Posterior cingulate gyrus (tissue), 11 donors: ENCODE measurements around the gene TMEM82.
A peak's percentile ranks its signal among the peaks of the same experiment; 100 is the strongest.
"Not testable (repeated sequence)": the region's sequence is repeated elsewhere in the genome, so short reads cannot be mapped to it uniquely, and the experiment has no call there.

Experiments
- DNase-seq, 10 donors: peaks; one replicate each; pipeline versions ENCODE4 v3.0.0 to v3.0.0-alpha.2; 2020 to 2021; ENCODE audit warnings: mixed read lengths in 3 of 10
- intact Hi-C: fragments of 100-400 bp; cut with DNase I; formaldehyde crosslinking; loops from one replicate; pipeline ENCODE4 v1.15.1; 2023

The TMEM82 gene

GRCh38 chr1:15742339-15742801 lies at the start of gene TMEM82:
TSS of gene TMEM82 (plus strand) at chr1:15742499. CDS start at chr1:15742560, 61 bp downstream.
- no peak for DNase-seq
- intact Hi-C loops, result no loop called here

- intact Hi-C loops, result no loop called here
- DNase-seq, result peak in 1 of 10 donors; percentile 39
Observed at GRCh38 chr1:15693371-15693770, 48.9 kb upstream of the TMEM82 start.

- intact Hi-C loops, result no loop called here
- DNase-seq, result peak in 6 of 10 donors; percentile 25 to 90 (median 36)
Observed at GRCh38 chr1:15696956-15697521, 45.3 kb upstream of the TMEM82 start.

DNA sequence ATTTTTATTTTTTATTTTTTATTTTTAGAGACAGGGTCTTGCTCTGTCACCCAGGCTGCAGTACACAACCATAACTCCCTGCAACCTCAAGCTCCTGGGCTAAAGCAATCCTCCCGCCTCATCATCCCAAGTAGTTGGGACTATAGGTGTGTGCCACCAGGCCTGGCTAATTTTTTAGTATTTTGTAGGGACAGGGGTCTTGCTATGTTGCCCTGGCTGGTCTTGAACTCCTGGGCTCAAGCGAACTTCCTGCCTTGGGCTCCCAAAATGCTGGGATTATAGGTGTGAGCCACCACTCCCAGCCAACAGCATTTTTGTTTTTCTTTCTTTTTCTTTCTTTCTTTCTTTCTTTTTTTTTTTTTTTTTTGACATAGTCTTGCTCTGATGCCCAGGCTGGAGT lies 44.1 kb upstream of the TMEM82 start:
- intact Hi-C loops, result no loop called here
- no peak for DNase-seq

- DNase-seq, intact Hi-C loops: not testable (repeated sequence)
Observed at GRCh38 chr1:15699321-15699720, 43.0 kb upstream of the TMEM82 start.

- no peak for DNase-seq
- intact Hi-C loops, result no loop called here
Observed at GRCh38 chr1:15700508-15700907, 41.8 kb upstream of the TMEM82 start.

DNA sequence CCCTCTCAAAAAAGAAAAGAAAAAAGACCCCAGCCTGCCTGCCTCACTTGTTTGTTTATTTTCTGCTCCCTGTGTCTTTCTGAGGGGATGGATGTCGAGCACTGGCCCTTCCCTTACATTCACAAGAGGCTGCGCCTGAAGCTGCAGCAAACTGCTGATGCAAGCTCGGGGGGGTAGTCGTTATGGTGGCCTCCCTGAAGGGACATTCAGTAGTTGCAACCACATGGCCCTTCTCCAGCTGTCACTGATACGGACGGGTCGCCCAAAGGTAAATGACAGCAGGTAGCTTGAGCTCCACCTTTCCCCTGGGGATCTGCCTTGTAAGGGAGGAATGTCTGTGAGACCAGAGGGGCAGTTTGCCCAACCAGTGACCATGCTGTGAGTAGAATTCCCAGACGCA lies 40.5 kb upstream of the TMEM82 start:
- no peak for DNase-seq
- intact Hi-C loops, result no loop called here

- intact Hi-C loops, result no loop called here
Observed at GRCh38 chr1:15702722-15703550, 39.4 kb upstream of the TMEM82 start.

DNA sequence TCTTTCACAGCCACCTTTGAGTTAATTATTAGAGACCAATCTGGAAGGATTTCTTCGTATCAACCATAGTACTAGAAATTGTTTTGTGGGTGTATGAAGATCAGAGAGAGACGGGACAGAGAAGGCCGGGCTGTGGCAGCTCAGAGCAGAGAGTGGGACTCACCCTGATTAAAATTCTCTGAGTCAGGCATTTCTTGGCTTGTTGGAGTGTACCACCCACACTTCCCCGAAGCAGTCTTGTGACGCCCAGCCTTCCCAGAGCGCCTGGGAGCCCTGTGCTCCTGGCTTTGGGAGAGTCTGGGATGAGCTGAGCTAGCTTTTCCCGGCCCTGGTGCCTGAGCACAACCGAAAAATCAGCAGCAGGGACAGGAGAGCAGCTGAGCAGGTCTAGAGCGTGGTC lies 38.7 kb upstream of the TMEM82 start:
- DNase-seq, result peak; percentile 51 to 97 (median 82)
- intact Hi-C loops, result no loop called here

More at GRCh38 chr1:15702722-15703550, 39.4 kb upstream of the TMEM82 start:
- peak in 3 of 10 donors; percentile 4 to 89 (median 29) for DNase-seq

- intact Hi-C loops, result no loop called here
- DNase-seq, result peak in 1 of 10 donors; percentile 61
Observed at GRCh38 chr1:15704526-15705183, 37.6 kb upstream of the TMEM82 start.

DNA sequence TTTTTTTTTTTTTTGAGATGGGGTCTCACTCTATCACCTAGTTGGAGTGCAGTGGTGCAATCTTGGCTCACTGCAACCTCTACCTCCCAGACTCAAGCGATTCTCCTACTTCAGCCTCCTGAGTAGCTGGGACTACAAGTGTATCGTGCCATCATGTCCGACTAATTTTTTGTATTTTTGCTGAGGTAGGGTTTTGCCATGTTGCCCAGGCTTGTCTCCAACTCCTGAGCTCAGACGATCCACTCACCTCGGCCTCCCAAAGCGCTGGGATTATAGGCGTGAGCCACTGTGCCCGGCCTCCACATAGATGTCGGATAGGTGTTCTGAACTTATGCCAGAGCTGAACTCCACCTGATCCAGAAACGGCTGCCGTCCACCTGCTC lies 37.1 kb upstream of the TMEM82 start:
- DNase-seq, result no peak
- intact Hi-C loops, result no loop called here

DNA sequence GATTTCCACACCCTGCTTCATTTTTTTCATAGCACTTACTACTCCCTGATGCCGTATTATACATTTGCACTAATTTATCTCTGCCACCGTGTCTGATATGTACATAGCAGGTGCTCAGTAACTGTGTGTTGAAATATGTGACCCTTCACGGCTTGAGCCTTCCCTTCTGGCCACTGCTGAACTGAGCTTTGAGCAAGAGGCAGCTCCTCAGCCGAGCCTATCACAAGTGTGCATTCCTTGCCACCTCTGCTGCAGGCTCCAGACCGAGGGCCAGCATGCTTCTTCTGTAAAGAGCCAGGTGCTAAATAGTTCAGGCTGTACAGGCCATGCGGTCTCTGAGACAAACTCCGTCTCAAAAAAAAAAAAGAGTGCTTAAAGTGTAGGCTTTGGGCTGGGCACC lies 35.5 kb upstream of the TMEM82 start:
- intact Hi-C loops, result no loop called here
- DNase-seq, result peak in 1 of 10 donors; percentile 23

GRCh38 chr1:15707239-15707925 lies 34.9 kb upstream of the TMEM82 start:
- DNase-seq, result peak in 1 of 10 donors; percentile 7

GRCh38 chr1:15708486-15709137 lies 33.7 kb upstream of the TMEM82 start:
- intact Hi-C loops, result no loop called here
- peak in 1 of 10 donors; percentile 16 for DNase-seq

More at GRCh38 chr1:15707239-15707925, 34.9 kb upstream of the TMEM82 start:
- intact Hi-C loops, result no loop called here

- no peak for DNase-seq
- intact Hi-C loops, result no loop called here
Observed at GRCh38 chr1:15709226-15709625, 33.1 kb upstream of the TMEM82 start.

DNA sequence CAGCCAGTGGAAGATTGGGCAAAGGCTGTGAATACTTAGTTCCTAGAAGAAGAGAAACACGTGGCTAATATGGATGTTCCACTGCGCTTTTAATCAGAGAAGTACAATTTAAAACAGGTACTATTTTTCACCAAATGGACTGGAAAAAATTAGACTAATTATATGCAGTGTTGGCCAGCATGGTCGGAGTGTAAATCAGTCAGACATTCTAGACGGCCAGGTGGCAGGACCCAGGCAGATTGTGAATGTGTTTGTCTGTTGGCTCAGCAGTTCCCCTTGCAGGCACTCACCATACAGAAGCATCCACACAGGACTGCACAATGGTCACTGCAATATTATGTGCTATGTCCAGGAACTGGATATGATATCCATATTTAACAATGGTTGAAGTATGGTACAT lies 30.1 kb upstream of the TMEM82 start:
- no peak for DNase-seq
- intact Hi-C loops, result no loop called here

GRCh38 chr1:15714406-15715136 lies 27.7 kb upstream of the TMEM82 start:
- intact Hi-C loops, result no loop called here
- peak in 4 of 10 donors; percentile 42 to 57 (median 54) for DNase-seq

- intact Hi-C loops, result no loop called here
- DNase-seq, result no peak
Observed at GRCh38 chr1:15717418-15718125, 24.7 kb upstream of the TMEM82 start.

DNA sequence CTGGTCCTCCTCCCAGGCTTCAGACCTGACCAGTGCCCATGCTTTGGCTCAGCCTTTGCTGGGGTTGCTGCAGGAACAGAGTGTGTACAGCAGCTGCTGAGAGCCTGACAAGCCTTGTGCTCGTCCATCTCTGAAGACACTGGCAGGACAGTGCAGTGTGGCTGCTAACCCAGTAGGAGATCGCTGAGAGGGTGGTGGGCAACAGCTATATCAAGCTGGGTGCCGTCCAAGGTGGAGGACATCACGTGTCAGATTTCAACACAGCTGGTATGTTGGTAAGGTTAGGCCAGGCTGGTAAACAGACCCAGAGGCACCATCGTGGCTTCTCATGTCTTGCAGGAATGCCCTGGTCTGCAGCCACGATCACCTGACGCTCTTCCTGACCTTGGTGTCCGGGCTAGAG lies 24.1 kb upstream of the TMEM82 start:
- intact Hi-C loops, result no loop called here
- no peak for DNase-seq
